C4-2B (cell line): ENCODE measurements around the gene ATG7.

Experiments
- H3K27ac ChIP-seq: fragments of 450-650 bp; 2 replicates; pipeline ENCODE4 v1.5.1; 2017
- CTCF ChIP-seq: fragments of 450-650 bp; conservative IDR thresholded peaks from 2 replicates; pipeline ENCODE4 v1.5.1; 2017; ENCODE audit warnings: mild to moderate bottlenecking
- ZFX ChIP-seq: fragments of 450-650 bp; IDR thresholded peaks from 2 replicates; pipeline ENCODE4 v1.6.1; 2017

The ATG7 gene

GRCh38 chr3:11392014-11392859 is 120.0 kb downstream of the ATG7 start:
- TF ChIP-seq CTCF (no peak), ZFX (no peak)
- no peak overlapping the region for H3K27ac ChIP-seq

GRCh38 chr3:11392860-11393114 is 120.6 kb downstream of the ATG7 start:
- no peak for TF ChIP-seq ZFX
- TF ChIP-seq CTCF: no peak
- H3K27ac ChIP-seq: no peak overlapping the region

- H3K27ac ChIP-seq: no peak overlapping the region
- TF ChIP-seq CTCF (no peak), ZFX (no peak)
Observed at GRCh38 chr3:11393401-11393800, 121.2 kb downstream of the ATG7 start.

- no peak overlapping the region for H3K27ac ChIP-seq
- no peak for TF ChIP-seq ZFX
- TF ChIP-seq CTCF: no peak
Observed at GRCh38 chr3:11394392-11394791, 122.2 kb downstream of the ATG7 start.

- TF ChIP-seq CTCF (no peak), ZFX (no peak)
- H3K27ac ChIP-seq: no peak overlapping the region
Observed at GRCh38 chr3:11400213-11400612, 128.0 kb downstream of the ATG7 start.

GRCh38 chr3:11401434-11401833 is 129.2 kb downstream of the ATG7 start:
- H3K27ac ChIP-seq: no peak overlapping the region
- TF ChIP-seq ZFX: no peak
- no peak for TF ChIP-seq CTCF

- TF ChIP-seq CTCF (no peak), ZFX (no peak)
Observed at GRCh38 chr3:11405323-11405722, 133.1 kb downstream of the ATG7 start.

More at GRCh38 chr3:11405323-11405722, 133.1 kb downstream of the ATG7 start:
- H3K27ac ChIP-seq: no peak overlapping the region
